NCI-H460 (cell line): ENCODE results near the gene CD7. TPM values are rescaled to one million over a fixed set of nuclear protein-coding genes. Genes with fewer than 3 reads are reported as not detected.
A peak's percentile ranks its signal among the peaks of the same experiment; 100 is the strongest.

Experiments used
- DNase-seq: peaks from one replicate; pipeline ENCODE4 v3.0.0-alpha.2; 2016; ENCODE audit warnings: low read depth; ENCODE audit errors: extremely low read depth
- total RNA-seq: library from RNA; depleted of rRNA; stranded (reverse); fragments of >200 nt; shearing (Covaris generic); gene quantifications from 2 replicates; pipeline ENCODE4 v1.2.3, GENCODE V29; 2014

CD7 gene
- total RNA-seq, 1 experiment from 2014 or later, result not detected

- no peak for DNase-seq
Measured at GRCh38 chr17:82301300-82301915, 16.0 kb downstream of the CD7 start.

- DNase-seq, result peak; percentile 66
Measured at GRCh38 chr17:82300707-82301270, 16.6 kb downstream of the CD7 start.

DNA sequence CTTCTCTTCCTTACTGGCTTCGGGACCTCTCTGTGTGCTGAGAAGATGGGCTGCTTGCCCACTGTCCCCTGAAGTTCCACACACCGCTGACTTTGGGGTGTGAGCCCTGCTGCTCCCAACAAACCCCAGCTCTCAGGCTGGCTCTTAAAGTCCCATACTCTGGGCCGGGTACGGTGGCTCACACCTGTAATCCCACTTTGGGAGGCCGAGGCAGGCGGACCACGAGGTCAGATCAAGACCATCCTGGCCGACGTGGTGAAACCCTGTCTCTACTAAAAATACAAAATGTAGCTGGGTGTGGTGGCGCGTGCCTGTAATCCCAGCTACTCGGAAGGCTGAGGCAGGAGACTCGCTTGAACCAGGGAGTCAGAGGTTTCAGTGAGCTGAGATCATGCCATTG lies 17.2 kb downstream of the CD7 start:
- no peak for DNase-seq

GRCh38 chr17:82299452-82299851 lies 18.0 kb downstream of the CD7 start:
- no peak for DNase-seq

GRCh38 chr17:82298538-82299421 lies 18.6 kb downstream of the CD7 start:
- no peak for DNase-seq

- peak; percentile 97 for DNase-seq
Measured at GRCh38 chr17:82297714-82298537, 19.5 kb downstream of the CD7 start.

DNA sequence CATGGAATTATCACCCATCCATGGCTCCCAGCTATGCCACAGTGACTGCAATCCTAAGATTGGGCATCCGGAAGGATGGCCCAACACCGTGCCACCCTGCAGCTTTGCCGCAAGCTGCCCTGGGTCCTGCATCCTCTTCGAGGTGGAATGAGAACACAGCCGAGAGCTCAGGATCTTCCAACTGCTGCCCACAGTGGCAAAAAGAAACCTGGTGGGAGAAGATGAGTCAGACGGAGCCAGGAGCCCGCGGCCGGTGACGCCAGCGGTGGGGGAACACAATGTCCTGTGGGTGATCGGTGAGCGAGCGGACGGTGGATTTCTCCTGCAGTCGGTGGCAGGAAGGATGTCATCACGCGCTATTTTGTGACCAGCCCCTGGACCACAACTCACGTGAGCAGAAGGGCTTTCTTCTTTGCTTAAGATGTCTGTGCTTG lies 20.1 kb downstream of the CD7 start:
- DNase-seq, result peak; percentile 77

- DNase-seq, result no peak
Measured at GRCh38 chr17:82296511-82297279, 20.7 kb downstream of the CD7 start.

GRCh38 chr17:82295472-82295814 lies 22.0 kb downstream of the CD7 start:
- DNase-seq, result no peak

GRCh38 chr17:82294064-82294773 lies 23.2 kb downstream of the CD7 start:
- DNase-seq, result no peak

DNA sequence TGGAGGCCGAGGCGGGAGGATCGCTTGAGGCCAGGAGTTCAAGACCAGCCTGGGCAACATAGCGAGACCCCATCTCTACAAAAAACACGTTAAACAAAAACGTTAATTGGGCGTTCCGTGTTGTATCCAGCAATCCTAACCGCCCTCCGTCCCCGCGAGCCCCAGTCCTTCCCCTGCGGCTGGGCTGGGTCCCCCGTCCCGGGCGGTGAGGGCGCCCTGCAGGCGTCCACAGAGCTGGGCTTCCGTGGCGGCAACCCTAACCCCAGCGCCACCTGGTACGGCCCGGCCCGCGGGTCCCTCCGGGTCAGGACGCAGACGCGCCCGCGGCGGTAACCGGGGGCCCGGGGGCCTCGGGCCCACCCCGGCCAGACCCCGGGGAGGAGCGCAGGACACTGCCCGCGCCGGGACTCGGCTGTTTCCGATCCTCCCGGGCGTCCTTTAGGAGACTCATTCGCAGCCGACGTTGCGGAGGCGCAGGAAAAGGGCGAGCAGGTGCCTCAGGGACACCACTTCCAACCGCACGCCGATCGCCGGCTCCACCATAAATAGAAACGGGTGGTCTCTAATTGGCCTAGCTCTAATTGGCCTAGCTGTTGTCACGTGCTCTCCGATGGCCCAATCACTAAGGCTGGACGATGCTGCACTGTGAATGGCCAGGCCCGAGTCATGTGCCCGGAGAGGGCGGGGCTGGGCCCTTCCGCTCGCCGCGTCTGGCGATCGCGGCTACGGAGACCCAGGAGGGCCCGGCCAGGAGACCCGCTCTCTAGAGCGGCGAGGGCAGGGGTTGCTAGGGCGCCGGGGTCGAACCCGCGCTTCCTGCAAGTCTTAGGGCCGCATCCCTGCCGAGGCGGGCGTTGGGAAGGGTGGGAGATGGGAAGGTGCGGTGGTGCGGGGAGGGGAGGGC lies 24.9 kb downstream of the CD7 start:
- DNase-seq, result peak; percentile 98

- no peak for DNase-seq
Measured at GRCh38 chr17:82291582-82292250, 25.7 kb downstream of the CD7 start.

GRCh38 chr17:82287868-82288801 lies 29.3 kb downstream of the CD7 start:
- DNase-seq, result no peak

GRCh38 chr17:82287013-82287867 lies 30.2 kb downstream of the CD7 start:
- DNase-seq, result no peak

GRCh38 chr17:82285141-82285540 lies 32.3 kb downstream of the CD7 start:
- no peak for DNase-seq

- no peak for DNase-seq
Measured at GRCh38 chr17:82283208-82283749, 34.1 kb downstream of the CD7 start.
